Rectal smooth muscle tissue (tissue), 1 donor: ENCODE measurements around the gene BRIP1.
"Not testable (repeated sequence)": the region's sequence is repeated elsewhere in the genome, so short reads cannot be mapped to it uniquely, and the experiment has no call there.

Source experiments
- H3K27ac ChIP-seq: one replicate; pipeline ENCODE4 v1.7.0; 2013; ENCODE audit warnings: low read depth, low read length, inconsistent platforms
- H3K27me3 ChIP-seq: one replicate; pipeline ENCODE4 v1.7.0; 2013; ENCODE audit warnings: low read length; ENCODE audit not compliant: control insufficient read depth, insufficient read depth
- H3K36me3 ChIP-seq: one replicate; pipeline ENCODE4 v1.7.0; 2013; ENCODE audit warnings: low read length; ENCODE audit not compliant: control insufficient read depth, insufficient read depth
- H3K4me1 ChIP-seq: one replicate; pipeline ENCODE4 v1.7.0; 2013; ENCODE audit warnings: low read length; ENCODE audit not compliant: control insufficient read depth, insufficient read depth
- H3K4me3 ChIP-seq: one replicate; pipeline ENCODE4 v1.7.0; 2013; ENCODE audit warnings: low read length
- H3K9ac ChIP-seq: one replicate; pipeline ENCODE4 v1.7.0; 2013; ENCODE audit warnings: low read length

Gene BRIP1

GRCh38 chr17:61672140-61672539 is 191.2 kb downstream of the BRIP1 start:
- Histone ChIP-seq H3K4me1 (no peaks in the 10 kb centered on the region), H3K36me3 (no peaks in the 10 kb centered on the region), H3K27me3 (no peaks in the 10 kb centered on the region), H3K4me3 (no peak overlapping the region), H3K27ac (no peak overlapping the region), H3K9ac (no peak overlapping the region)

GRCh38 chr17:61670691-61671090 is 192.6 kb downstream of the BRIP1 start:
- Histone ChIP-seq H3K9ac (no peak overlapping the region), H3K27me3 (no peaks in the 10 kb centered on the region), H3K27ac (no peak overlapping the region), H3K4me3 (no peak overlapping the region), H3K4me1 (no peaks in the 10 kb centered on the region), H3K36me3 (no peaks in the 10 kb centered on the region)

GRCh38 chr17:61669522-61669921 is 193.8 kb downstream of the BRIP1 start:
- H3K9ac ChIP-seq = no peak overlapping the region
- no peaks in the 10 kb centered on the region for H3K36me3 ChIP-seq
- no peak overlapping the region for H3K27ac ChIP-seq
- no peaks in the 10 kb centered on the region for H3K27me3 ChIP-seq
- H3K4me3 ChIP-seq = no peak overlapping the region
- no peaks in the 10 kb centered on the region for H3K4me1 ChIP-seq

GRCh38 chr17:61668486-61668885 is 194.8 kb downstream of the BRIP1 start:
- H3K4me3 ChIP-seq = no peak overlapping the region
- no peak overlapping the region for H3K27ac ChIP-seq
- H3K27me3 ChIP-seq = no peaks in the 10 kb centered on the region
- no peaks in the 10 kb centered on the region for H3K4me1 ChIP-seq
- no peak overlapping the region for H3K9ac ChIP-seq
- H3K36me3 ChIP-seq = no peaks in the 10 kb centered on the region

GRCh38 chr17:61666406-61667088 is 196.8 kb downstream of the BRIP1 start:
- H3K4me1 ChIP-seq, H3K36me3 ChIP-seq, H3K9ac ChIP-seq, H3K27ac ChIP-seq, H3K4me3 ChIP-seq, H3K27me3 ChIP-seq: not testable (repeated sequence)

- H3K4me3 ChIP-seq = no peak overlapping the region
- no peak overlapping the region for H3K9ac ChIP-seq
- H3K36me3 ChIP-seq = no peaks in the 10 kb centered on the region
- H3K4me1 ChIP-seq = no peaks in the 10 kb centered on the region
- no peak overlapping the region for H3K27ac ChIP-seq
- no peaks in the 10 kb centered on the region for H3K27me3 ChIP-seq
These were observed 200.0 kb downstream of the BRIP1 start for GRCh38 chr17:61663310-61663709.

- Histone ChIP-seq H3K36me3 (no peaks in the 10 kb centered on the region), H3K27ac (no peak overlapping the region), H3K27me3 (no peaks in the 10 kb centered on the region), H3K4me1 (no peaks in the 10 kb centered on the region), H3K4me3 (no peak overlapping the region), H3K9ac (no peak overlapping the region)
These were observed 200.6 kb downstream of the BRIP1 start for GRCh38 chr17:61662741-61663140.

- Histone ChIP-seq H3K9ac (no peak overlapping the region), H3K27me3 (no peaks in the 10 kb centered on the region), H3K36me3 (no peaks in the 10 kb centered on the region), H3K4me3 (no peak overlapping the region), H3K27ac (no peak overlapping the region), H3K4me1 (no peaks in the 10 kb centered on the region)
These were observed 201.1 kb downstream of the BRIP1 start for GRCh38 chr17:61662186-61662585.

- Histone ChIP-seq H3K4me1 (no peaks in the 10 kb centered on the region), H3K27ac (no peak overlapping the region), H3K9ac (no peak overlapping the region), H3K27me3 (no peaks in the 10 kb centered on the region), H3K36me3 (no peaks in the 10 kb centered on the region), H3K4me3 (no peak overlapping the region)
These were observed 202.4 kb downstream of the BRIP1 start for GRCh38 chr17:61660746-61661485.

GRCh38 chr17:61659437-61659836 is 203.9 kb downstream of the BRIP1 start:
- H3K27ac ChIP-seq = no peak overlapping the region

GRCh38 chr17:61658183-61658582 is 205.1 kb downstream of the BRIP1 start:
- Histone ChIP-seq H3K27me3 (no peaks in the 10 kb centered on the region), H3K4me3 (no peak overlapping the region), H3K9ac (no peak overlapping the region), H3K4me1 (no peaks in the 10 kb centered on the region), H3K36me3 (no peaks in the 10 kb centered on the region), H3K27ac (no peak overlapping the region)

More at GRCh38 chr17:61659437-61659836, 203.9 kb downstream of the BRIP1 start:
- Histone ChIP-seq H3K4me3 (no peak overlapping the region), H3K4me1 (no peaks in the 10 kb centered on the region), H3K36me3 (no peaks in the 10 kb centered on the region), H3K9ac (no peak overlapping the region), H3K27me3 (no peaks in the 10 kb centered on the region)

- no peak overlapping the region for H3K4me3 ChIP-seq
- no peak overlapping the region for H3K27ac ChIP-seq
- no peaks in the 10 kb centered on the region for H3K4me1 ChIP-seq
- H3K27me3 ChIP-seq = no peaks in the 10 kb centered on the region
- no peaks in the 10 kb centered on the region for H3K36me3 ChIP-seq
- no peak overlapping the region for H3K9ac ChIP-seq
These were observed 206.0 kb downstream of the BRIP1 start for GRCh38 chr17:61657338-61657737.

GRCh38 chr17:61656721-61657217 is 206.6 kb downstream of the BRIP1 start:
- Histone ChIP-seq H3K27ac (no peak overlapping the region), H3K36me3 (no peaks in the 10 kb centered on the region), H3K4me1 (no peaks in the 10 kb centered on the region), H3K9ac (no peak overlapping the region), H3K4me3 (no peak overlapping the region), H3K27me3 (no peaks in the 10 kb centered on the region)
